ENCODE results near the gene SCARF2. TPM values are rescaled to one million over a fixed set of nuclear protein-coding genes. Genes with fewer than 3 reads are reported as not detected.

The SCARF2 gene
- polyA plus RNA-seq, 1 donor from 2014 or later = 5.0 TPM

GRCh38 chr22:20399866-20400605 lies 37.6 kb downstream of the SCARF2 start:
- H2AFZ ChIP-seq (ENCODE audit: low read depth, low read length) = no peak overlapping the region
- H4K20me1 ChIP-seq (ENCODE audit: insufficient read depth) = peaks cover 4% of the 10 kb centered on the region
- no peaks in the 10 kb centered on the region for H3K27me3 ChIP-seq (ENCODE audit: insufficient read depth, low read depth, low read length)
- H3K4me2 ChIP-seq (ENCODE audit: low read length) = no peak overlapping the region
- H3F3A ChIP-seq (ENCODE audit: insufficient read depth, low read length, poor library complexity, severe bottlenecking) = peaks cover 3% of the 10 kb centered on the region
- no peaks in the 10 kb centered on the region for H3K9me2 ChIP-seq (ENCODE audit: insufficient read depth, low read length)
- peak overlapping the region; percentile 43 for H3K4me3 ChIP-seq (ENCODE audit: low read length)
- H3K9me3 ChIP-seq (ENCODE audit: low read length) = no peaks in the 10 kb centered on the region
- TF ChIP-seq, protein P1, sequence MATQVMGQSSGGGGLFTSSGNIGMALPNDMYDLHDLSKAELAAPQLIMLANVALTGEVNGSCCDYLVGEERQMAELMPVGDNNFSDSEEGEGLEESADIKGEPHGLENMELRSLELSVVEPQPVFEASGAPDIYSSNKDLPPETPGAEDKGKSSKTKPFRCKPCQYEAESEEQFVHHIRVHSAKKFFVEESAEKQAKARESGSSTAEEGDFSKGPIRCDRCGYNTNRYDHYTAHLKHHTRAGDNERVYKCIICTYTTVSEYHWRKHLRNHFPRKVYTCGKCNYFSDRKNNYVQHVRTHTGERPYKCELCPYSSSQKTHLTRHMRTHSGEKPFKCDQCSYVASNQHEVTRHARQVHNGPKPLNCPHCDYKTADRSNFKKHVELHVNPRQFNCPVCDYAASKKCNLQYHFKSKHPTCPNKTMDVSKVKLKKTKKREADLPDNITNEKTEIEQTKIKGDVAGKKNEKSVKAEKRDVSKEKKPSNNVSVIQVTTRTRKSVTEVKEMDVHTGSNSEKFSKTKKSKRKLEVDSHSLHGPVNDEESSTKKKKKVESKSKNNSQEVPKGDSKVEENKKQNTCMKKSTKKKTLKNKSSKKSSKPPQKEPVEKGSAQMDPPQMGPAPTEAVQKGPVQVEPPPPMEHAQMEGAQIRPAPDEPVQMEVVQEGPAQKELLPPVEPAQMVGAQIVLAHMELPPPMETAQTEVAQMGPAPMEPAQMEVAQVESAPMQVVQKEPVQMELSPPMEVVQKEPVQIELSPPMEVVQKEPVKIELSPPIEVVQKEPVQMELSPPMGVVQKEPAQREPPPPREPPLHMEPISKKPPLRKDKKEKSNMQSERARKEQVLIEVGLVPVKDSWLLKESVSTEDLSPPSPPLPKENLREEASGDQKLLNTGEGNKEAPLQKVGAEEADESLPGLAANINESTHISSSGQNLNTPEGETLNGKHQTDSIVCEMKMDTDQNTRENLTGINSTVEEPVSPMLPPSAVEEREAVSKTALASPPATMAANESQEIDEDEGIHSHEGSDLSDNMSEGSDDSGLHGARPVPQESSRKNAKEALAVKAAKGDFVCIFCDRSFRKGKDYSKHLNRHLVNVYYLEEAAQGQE (IDR thresholded peaks at IDR 0.05; ENCODE audit: borderline replicate concordance) = no peak
- TF ChIP-seq EZH2 (IDR thresholded peaks at IDR 0.05; ENCODE audit: borderline replicate concordance, insufficient read depth, low read length, poor library complexity, severe bottlenecking) = no peak
- TF ChIP-seq RAD21 (conservative IDR thresholded peaks at IDR 0.05) = no peak
- no peaks in the 10 kb centered on the region for H3K36me3 ChIP-seq (ENCODE audit: insufficient read depth, low read length)
- H3K79me2 ChIP-seq (replicated peaks; ENCODE audit: insufficient read depth, low read length) = peaks cover 42% of the 10 kb centered on the region
- H3K9ac ChIP-seq (ENCODE audit: low read length) = no peak overlapping the region
- H3K27ac ChIP-seq (ENCODE audit: low read length) = no peak overlapping the region

DNA sequence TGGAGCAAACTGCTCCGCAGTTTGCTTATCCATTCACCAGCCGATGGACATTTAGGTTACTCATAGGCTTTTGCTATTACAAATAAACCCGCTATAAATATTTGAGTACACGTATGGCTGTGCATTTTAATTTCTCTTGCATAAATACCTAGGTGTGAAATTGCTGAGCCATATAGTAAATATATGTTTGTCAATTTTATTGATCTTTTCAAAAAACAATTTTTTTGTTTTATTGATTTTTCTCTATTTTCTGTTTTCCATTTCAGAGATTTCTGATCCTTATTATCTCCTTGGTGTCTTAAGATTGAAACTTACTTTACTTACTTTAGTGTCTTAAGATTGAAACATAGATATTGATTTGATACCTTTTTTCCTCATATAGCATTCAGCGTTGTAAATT lies 39.2 kb downstream of the SCARF2 start:
- Histone ChIP-seq H3K27ac (ENCODE audit: low read length) (no peak overlapping the region), H3K4me3 (ENCODE audit: low read length) (peak overlapping the region; percentile 43), H3K9me2 (ENCODE audit: insufficient read depth, low read length) (no peaks in the 10 kb centered on the region), H3K36me3 (ENCODE audit: insufficient read depth, low read length) (no peaks in the 10 kb centered on the region), H2AFZ (ENCODE audit: low read depth, low read length) (no peak overlapping the region), H4K20me1 (ENCODE audit: insufficient read depth) (peaks cover 4% of the 10 kb centered on the region), H3K9ac (ENCODE audit: low read length) (no peak overlapping the region), H3F3A (ENCODE audit: insufficient read depth, low read length, poor library complexity, severe bottlenecking) (peaks cover 3% of the 10 kb centered on the region), H3K79me2 (replicated peaks; ENCODE audit: insufficient read depth, low read length) (peaks cover 50% of the 10 kb centered on the region), H3K4me2 (ENCODE audit: low read length) (peak overlapping the region; percentile 27), H3K9me3 (ENCODE audit: low read length) (no peaks in the 10 kb centered on the region), H3K27me3 (ENCODE audit: insufficient read depth, low read depth, low read length) (no peaks in the 10 kb centered on the region)
- no peak for TF ChIP-seq RAD21 (conservative IDR thresholded peaks at IDR 0.05)
- no peak for TF ChIP-seq EZH2 (IDR thresholded peaks at IDR 0.05; ENCODE audit: borderline replicate concordance, insufficient read depth, low read length, poor library complexity, severe bottlenecking)
- TF ChIP-seq POLR2AphosphoS5 (IDR thresholded peaks at IDR 0.05) = no peak
- TF ChIP-seq, protein P2, sequence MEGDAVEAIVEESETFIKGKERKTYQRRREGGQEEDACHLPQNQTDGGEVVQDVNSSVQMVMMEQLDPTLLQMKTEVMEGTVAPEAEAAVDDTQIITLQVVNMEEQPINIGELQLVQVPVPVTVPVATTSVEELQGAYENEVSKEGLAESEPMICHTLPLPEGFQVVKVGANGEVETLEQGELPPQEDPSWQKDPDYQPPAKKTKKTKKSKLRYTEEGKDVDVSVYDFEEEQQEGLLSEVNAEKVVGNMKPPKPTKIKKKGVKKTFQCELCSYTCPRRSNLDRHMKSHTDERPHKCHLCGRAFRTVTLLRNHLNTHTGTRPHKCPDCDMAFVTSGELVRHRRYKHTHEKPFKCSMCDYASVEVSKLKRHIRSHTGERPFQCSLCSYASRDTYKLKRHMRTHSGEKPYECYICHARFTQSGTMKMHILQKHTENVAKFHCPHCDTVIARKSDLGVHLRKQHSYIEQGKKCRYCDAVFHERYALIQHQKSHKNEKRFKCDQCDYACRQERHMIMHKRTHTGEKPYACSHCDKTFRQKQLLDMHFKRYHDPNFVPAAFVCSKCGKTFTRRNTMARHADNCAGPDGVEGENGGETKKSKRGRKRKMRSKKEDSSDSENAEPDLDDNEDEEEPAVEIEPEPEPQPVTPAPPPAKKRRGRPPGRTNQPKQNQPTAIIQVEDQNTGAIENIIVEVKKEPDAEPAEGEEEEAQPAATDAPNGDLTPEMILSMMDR (IDR thresholded peaks at IDR 0.05; ENCODE audit: poor library complexity, severe bottlenecking) = no peak
- TF ChIP-seq, protein P1 (IDR thresholded peaks at IDR 0.05; ENCODE audit: borderline replicate concordance) = no peak
- TF ChIP-seq MXI1 (conservative IDR thresholded peaks at IDR 0.05; ENCODE audit: poor library complexity, severe bottlenecking) = no peak
- no peak for TF ChIP-seq EP300 (conservative IDR thresholded peaks at IDR 0.05; ENCODE audit: poor library complexity, severe bottlenecking)
- no peak for TF ChIP-seq TAF1 (IDR thresholded peaks at IDR 0.05; ENCODE audit: low read depth)

All from neural cell (in vitro differentiated cells).